Nephron (organoid): ENCODE results near the gene MRPL27.
"Not testable (repeated sequence)": the region's sequence is repeated elsewhere in the genome, so short reads cannot be mapped to it uniquely, and the experiment has no call there.

ENCODE experiments used
- H3K27ac Mint-ChIP-seq, 3 experiments: 2 replicates each; pipeline ENCODE4 v1.8.0; 2020; ENCODE audit warnings: mixed read lengths in 3 of 3, mild to moderate bottlenecking in 2 of 3, moderate library complexity in 1 of 3
- H3K27me3 Mint-ChIP-seq: 2 replicates; pipeline ENCODE4 v1.8.0; 2021; ENCODE audit warnings: low read depth, mild to moderate bottlenecking, moderate library complexity, mixed read lengths
- H3K36me3 Mint-ChIP-seq: 2 replicates; pipeline ENCODE4 v1.8.0; 2020; ENCODE audit warnings: low read depth, mixed read lengths
- H3K4me1 Mint-ChIP-seq: 2 replicates; pipeline ENCODE4 v1.8.0; 2020; ENCODE audit warnings: mixed read lengths
- H3K4me3 Mint-ChIP-seq, 3 experiments: 2 replicates each; pipeline ENCODE4 v1.8.0; 2020; ENCODE audit warnings: mild to moderate bottlenecking in 3 of 3, mixed read lengths in 3 of 3, moderate library complexity in 2 of 3
- H3K9me3 Mint-ChIP-seq: 2 replicates; pipeline ENCODE4 v1.8.0; 2020; ENCODE audit warnings: mixed read lengths
- TF ChIP-seq, protein P1 (sequence below), 3 experiments: fragments of 200-600 bp; sonication (generic); IDR thresholded peaks; one replicate each; pipeline ENCODE4 v1.5.0; 2021; ENCODE audit warnings: antibody characterized with exemption in 3 of 3; ENCODE audit not compliant: unreplicated experiment in 3 of 3

Gene MRPL27

DNA sequence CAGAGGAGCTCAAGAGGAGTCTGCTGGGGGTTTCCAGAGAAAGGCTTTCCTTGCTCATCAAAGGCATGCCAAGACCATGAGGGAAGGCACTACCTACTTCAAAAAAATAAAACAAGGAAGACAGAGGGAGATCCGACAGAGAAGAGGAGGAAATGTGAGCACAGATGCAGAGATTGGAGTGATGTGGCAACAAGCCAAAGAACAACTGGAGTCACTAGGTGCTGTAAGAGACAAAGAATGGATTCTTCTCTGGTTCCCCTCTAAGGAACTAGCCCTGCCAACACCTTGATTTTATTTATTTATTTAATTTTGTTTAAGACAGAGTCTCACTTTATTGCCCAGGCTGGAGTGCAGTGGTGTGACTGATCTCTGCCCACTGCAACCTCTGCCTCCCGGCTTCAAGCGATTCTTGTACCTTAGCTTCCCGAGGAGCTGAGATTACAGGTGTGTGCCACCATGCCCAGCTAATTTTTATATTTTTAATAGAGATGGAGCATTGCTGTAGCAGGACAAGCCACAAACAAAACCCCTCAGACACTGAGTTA lies 39.3 kb upstream of the MRPL27 start:
- peaks cover 19% of the 10 kb centered on the region for H3K27me3 Mint-ChIP-seq
- TF ChIP-seq, protein P1, sequence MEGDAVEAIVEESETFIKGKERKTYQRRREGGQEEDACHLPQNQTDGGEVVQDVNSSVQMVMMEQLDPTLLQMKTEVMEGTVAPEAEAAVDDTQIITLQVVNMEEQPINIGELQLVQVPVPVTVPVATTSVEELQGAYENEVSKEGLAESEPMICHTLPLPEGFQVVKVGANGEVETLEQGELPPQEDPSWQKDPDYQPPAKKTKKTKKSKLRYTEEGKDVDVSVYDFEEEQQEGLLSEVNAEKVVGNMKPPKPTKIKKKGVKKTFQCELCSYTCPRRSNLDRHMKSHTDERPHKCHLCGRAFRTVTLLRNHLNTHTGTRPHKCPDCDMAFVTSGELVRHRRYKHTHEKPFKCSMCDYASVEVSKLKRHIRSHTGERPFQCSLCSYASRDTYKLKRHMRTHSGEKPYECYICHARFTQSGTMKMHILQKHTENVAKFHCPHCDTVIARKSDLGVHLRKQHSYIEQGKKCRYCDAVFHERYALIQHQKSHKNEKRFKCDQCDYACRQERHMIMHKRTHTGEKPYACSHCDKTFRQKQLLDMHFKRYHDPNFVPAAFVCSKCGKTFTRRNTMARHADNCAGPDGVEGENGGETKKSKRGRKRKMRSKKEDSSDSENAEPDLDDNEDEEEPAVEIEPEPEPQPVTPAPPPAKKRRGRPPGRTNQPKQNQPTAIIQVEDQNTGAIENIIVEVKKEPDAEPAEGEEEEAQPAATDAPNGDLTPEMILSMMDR (IDR thresholded peaks at IDR 0.05; ENCODE audit: unreplicated experiment in 3 of 3) = no peak
- H3K27ac Mint-ChIP-seq = no peak overlapping the region
- H3K4me3 Mint-ChIP-seq = no peak overlapping the region
- H3K36me3 Mint-ChIP-seq = no peaks in the 10 kb centered on the region
- peaks cover 4% of the 10 kb centered on the region for H3K9me3 Mint-ChIP-seq
- no peaks in the 10 kb centered on the region for H3K4me1 Mint-ChIP-seq

DNA sequence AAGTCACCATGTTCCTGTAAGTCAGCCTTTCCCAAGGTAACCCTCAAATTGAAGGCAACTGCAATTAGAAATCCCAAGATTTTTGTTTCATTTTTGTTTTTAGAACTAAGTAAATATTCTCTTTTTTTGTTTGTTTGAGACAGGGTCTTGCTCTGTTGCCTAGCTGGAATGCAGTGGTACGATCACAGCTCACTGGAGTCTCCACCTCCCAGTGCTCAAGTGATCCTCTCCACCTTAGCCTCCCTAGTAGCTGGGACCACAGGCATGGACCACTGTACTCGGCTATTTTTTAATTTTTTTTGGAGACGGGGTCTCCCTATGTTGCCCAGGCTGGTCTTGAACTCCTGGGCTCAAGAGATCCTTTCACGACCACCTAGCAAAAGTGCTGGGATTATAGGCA lies 34.9 kb upstream of the MRPL27 start:
- no peak overlapping the region for H3K27ac Mint-ChIP-seq
- H3K36me3 Mint-ChIP-seq = no peaks in the 10 kb centered on the region
- no peak overlapping the region for H3K4me3 Mint-ChIP-seq
- H3K9me3 Mint-ChIP-seq = peaks cover 4% of the 10 kb centered on the region
- H3K4me1 Mint-ChIP-seq = no peaks in the 10 kb centered on the region
- TF ChIP-seq, protein P1 (IDR thresholded peaks at IDR 0.05; ENCODE audit: unreplicated experiment in 3 of 3) = no peak
- peaks cover 29% of the 10 kb centered on the region for H3K27me3 Mint-ChIP-seq

DNA sequence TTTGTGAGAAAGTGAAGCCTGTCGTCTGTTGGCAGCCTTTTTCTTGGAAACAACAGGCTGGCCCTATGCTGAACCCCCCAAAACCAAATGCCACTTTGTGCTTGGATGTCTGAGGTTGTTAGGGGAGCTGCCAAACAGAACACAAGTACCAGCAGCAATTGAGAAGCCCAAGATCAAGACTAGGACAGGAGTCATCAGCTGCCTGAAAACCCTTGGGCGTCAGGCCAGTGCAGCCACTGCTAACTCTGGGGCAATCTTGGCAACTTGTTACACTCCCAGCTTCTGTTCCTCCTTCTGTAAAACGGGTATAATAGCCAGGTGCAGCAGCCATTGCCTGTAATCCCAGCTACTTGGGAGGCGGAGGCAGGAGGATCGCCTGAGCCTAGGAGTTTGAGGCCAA lies 33.6 kb upstream of the MRPL27 start:
- no peaks in the 10 kb centered on the region for H3K9me3 Mint-ChIP-seq
- no peaks in the 10 kb centered on the region for H3K36me3 Mint-ChIP-seq
- no peak overlapping the region for H3K4me3 Mint-ChIP-seq
- no peaks in the 10 kb centered on the region for H3K4me1 Mint-ChIP-seq
- TF ChIP-seq, protein P1 (IDR thresholded peaks at IDR 0.05; ENCODE audit: unreplicated experiment in 3 of 3) = no peak
- H3K27ac Mint-ChIP-seq = no peak overlapping the region
- peaks cover 23% of the 10 kb centered on the region for H3K27me3 Mint-ChIP-seq

DNA sequence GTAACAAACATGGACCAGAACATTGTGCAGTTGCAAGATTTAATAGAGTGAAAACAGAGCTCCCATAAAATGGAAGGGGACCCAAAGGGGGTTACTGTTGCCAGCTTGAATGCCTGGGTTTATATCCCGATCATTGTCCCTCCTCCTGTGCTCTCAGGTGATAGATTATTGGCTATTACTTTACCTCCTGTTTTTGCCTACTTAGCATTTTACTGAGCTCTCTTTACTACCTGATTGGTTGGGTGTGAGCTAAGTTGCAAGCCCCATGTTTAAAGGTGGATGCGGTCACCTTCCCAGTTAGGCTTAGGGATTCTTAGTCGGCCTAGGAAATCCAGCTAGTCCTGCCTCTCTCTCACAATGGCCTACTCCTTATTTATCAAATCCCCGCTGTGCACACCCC lies 32.4 kb upstream of the MRPL27 start:
- H3K27me3 Mint-ChIP-seq = peaks cover 21% of the 10 kb centered on the region
- H3K36me3 Mint-ChIP-seq, H3K4me1 Mint-ChIP-seq, H3K9me3 Mint-ChIP-seq, H3K4me3 Mint-ChIP-seq, H3K27ac Mint-ChIP-seq: not testable (repeated sequence)

DNA sequence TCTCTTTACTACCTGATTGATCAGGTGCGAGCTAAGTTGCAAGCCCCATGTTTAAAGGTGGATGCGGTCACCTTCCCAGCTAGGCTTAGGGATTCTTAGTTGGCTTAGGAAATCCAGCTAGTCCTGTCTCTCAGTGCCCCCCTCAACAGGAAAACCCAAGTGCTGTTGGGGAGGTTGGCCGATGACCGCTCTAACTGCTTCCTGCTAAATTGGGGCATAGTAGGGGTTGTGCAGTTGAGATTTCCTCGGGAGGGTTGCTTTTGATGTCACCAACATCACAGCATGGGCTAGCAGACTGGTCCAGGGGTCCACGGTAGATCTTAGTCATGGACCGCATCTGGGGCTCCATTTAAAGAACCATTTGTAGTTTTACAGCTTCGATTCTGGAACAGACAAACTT lies 26.6 kb upstream of the MRPL27 start:
- not testable (repeated sequence) for H3K9me3 Mint-ChIP-seq, H3K27me3 Mint-ChIP-seq, H3K27ac Mint-ChIP-seq, H3K36me3 Mint-ChIP-seq
- Mint-ChIP-seq H3K4me3 (peak overlapping the region; percentile 44 to 73 (median 71)), H3K4me1 (peaks cover 17% of the 10 kb centered on the region)

DNA sequence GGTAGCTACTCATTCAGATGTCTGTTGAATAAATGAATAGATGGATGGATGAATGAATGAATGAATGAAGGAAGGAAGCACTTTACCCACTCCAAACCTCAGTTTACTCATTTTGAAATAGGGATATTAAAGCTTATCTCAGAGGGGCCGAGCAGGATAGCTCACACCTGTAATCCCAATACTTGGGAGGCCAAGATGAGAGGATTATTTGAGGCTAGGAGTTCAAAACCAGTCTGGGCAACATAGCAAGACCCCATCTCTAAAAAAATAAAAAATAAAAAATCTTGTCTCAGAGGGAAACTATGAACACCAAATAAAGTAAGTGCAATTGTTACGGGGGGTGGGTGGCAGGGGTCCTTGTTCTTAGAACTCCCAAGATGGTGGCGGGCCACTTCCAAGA lies 25.7 kb upstream of the MRPL27 start:
- H3K9me3 Mint-ChIP-seq, H3K27me3 Mint-ChIP-seq, H3K27ac Mint-ChIP-seq: not testable (repeated sequence)
- Mint-ChIP-seq H3K36me3 (peaks cover 13% of the 10 kb centered on the region), H3K4me1 (peaks cover 17% of the 10 kb centered on the region), H3K4me3 (peak overlapping the region; percentile 74 to 97 (median 96))

DNA sequence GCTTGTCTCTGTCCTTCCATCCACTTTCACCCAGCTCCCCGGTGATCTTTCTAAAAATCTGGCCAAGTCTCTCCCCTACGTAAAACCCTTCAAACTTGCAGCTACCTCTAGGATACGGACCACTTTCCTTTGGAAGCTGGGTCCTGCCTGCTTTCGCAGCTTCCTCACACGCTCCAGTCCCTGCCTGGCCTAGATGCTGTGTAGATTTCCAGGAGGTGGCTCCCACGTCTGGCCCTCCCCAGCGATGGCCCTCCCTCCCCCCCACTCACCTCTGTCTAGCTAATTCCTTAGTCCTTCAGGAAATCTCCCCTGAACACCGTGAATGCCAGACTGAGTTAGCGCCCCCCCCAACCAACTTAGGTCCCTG lies 24.9 kb upstream of the MRPL27 start:
- Mint-ChIP-seq H3K4me3 (peak overlapping the region; percentile 96 to 98 (median 97)), H3K9me3 (peaks cover 2% of the 10 kb centered on the region)

More for the DNA sequence above, 24.9 kb upstream of the MRPL27 start:
- TF ChIP-seq, protein P1 (IDR thresholded peaks at IDR 0.05; ENCODE audit: unreplicated experiment in 3 of 3) = no peak
- Mint-ChIP-seq H3K4me1 (peaks cover 17% of the 10 kb centered on the region), H3K27ac (peak overlapping the region; percentile 37 to 65 (median 52)), H3K36me3 (peaks cover 20% of the 10 kb centered on the region), H3K27me3 (no peaks in the 10 kb centered on the region)
